Melanocyte of skin (primary cell): ENCODE results near the gene ADAMTSL3. TPM values are rescaled to one million over a fixed set of nuclear protein-coding genes. Genes with fewer than 3 reads are reported as not detected.

ENCODE experiments used
- small RNA-seq, 2 donors: library from RNA; depleted of rRNA; stranded (forward); fragments of <200 nt; gene quantifications; one replicate each; pipeline ENCODE3, GENCODE V24; 2012
- total RNA-seq, 2 donors: library from RNA; depleted of rRNA; stranded (reverse); fragments of >200 nt; gene quantifications; 2 replicates each; pipeline ENCODE4 v1.2.3, GENCODE V29; 2012

ADAMTSL3 gene
- under 1 TPM in 1 of 2 donors, not detected in 1; under 0.01 TPM for total RNA-seq

GRCh38 chr15:83653639-83654378 is at the start of gene ADAMTSL3:
Gene ADAMTSL3 (plus strand): TSS chr15:83654123. CDS start chr15:83655762, 1,639 bp downstream.

Small RNAs within 50 kb of the gene (small RNA-seq; reads per million reads assigned to genes)
- gene RNU6-1339P: 0 reads per million in 2 donors
- 0 reads per million in 2 donors for gene RNU6-401P

Other genes starting within 250 kb of the ADAMTSL3 start
- gene SH3GL3, start 206.8 kb upstream of the ADAMTSL3 start, total RNA-seq: not detected